Stimulated activated memory B cell treated with anti-CD40 and anti-IgM and Interleukin-4, amounts not matched to agents 10 μg/mL and 1 μg/mL and 100 μg/mL, for 72 hours (primary cell): ENCODE data around the gene OXSR1.

Experiments
- ATAC-seq: fragments of 150-1000 bp; cut with Tn5 transposase; 2 replicates; pipeline ENCODE4 v1.10.0; 2021
- H3K27ac Mint-ChIP-seq: one replicate; pipeline ENCODE4 v1.8.0; 2022; ENCODE audit warnings: mild to moderate bottlenecking, mixed read lengths
- H3K27me3 Mint-ChIP-seq: one replicate; pipeline ENCODE4 v1.8.0; 2022; ENCODE audit warnings: mixed read lengths
- H3K36me3 Mint-ChIP-seq: one replicate; pipeline ENCODE4 v1.8.0; 2022; ENCODE audit warnings: mixed read lengths
- H3K4me1 Mint-ChIP-seq: one replicate; pipeline ENCODE4 v1.8.0; 2022; ENCODE audit warnings: mixed read lengths
- H3K4me3 Mint-ChIP-seq: one replicate; pipeline ENCODE4 v1.8.0; 2022; ENCODE audit warnings: mild to moderate bottlenecking, moderate library complexity, mixed read lengths
- H3K9me3 Mint-ChIP-seq: one replicate; pipeline ENCODE4 v1.8.0; 2022; ENCODE audit warnings: mixed read lengths

Gene OXSR1

DNA sequence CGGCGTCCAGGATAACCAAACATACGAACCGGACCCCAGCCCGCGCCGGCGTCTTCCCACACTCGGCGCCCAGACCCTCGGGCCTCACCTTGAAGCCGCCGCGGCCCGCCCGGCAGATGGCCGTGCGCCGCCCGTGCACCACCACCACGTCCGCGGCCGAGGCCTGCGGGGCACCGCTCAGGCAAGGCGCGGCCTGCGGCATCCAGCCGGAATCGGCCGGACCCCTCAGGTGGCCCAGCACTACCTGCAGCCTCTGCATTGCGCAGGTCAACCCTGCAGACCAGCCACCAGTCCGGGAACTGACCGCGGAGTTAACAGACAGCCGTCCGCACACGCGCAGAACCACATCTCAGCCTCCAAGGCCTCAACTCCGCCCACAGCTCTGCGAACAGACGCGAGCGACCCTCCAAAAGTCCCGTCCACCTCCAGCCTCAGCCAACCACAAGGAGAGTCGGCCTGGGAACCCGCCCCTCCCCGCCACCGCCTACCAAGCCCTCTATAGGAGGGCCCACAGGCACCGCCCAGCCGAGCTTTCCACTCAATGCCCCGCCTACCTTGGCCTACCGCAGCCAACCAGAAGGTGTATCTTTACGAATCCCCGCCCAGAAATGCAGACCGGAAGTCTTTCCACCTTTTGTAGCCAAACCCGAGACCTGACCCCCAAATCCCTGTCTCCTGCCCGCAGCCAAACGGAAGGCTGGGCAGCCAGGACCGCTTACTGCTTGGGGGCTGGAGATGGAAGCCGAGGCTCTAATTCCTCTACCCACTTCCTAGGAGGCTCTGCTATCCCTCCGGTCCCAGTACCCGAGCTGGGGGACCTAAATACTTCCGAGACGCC, 28.3 kb upstream of the OXSR1 start, which contains the start of gene ACAA1:
Gene ACAA1 (minus strand): TSS at position 351 of the 838 bp plus-strand sequence. CDS start 92 bp downstream, at position 259.
- Mint-ChIP-seq H3K9me3 (no peaks in the 10 kb centered on the region), H3K27me3 (no peaks in the 10 kb centered on the region), H3K36me3 (peaks cover 34% of the 10 kb centered on the region), H3K27ac (peak within 1 kb of the TSS; percentile 87), H3K4me1 (peaks cover 70% of the 10 kb centered on the region), H3K4me3 (peak within 1 kb of the TSS; percentile 82)
- ATAC-seq: peak; percentile 97

DNA sequence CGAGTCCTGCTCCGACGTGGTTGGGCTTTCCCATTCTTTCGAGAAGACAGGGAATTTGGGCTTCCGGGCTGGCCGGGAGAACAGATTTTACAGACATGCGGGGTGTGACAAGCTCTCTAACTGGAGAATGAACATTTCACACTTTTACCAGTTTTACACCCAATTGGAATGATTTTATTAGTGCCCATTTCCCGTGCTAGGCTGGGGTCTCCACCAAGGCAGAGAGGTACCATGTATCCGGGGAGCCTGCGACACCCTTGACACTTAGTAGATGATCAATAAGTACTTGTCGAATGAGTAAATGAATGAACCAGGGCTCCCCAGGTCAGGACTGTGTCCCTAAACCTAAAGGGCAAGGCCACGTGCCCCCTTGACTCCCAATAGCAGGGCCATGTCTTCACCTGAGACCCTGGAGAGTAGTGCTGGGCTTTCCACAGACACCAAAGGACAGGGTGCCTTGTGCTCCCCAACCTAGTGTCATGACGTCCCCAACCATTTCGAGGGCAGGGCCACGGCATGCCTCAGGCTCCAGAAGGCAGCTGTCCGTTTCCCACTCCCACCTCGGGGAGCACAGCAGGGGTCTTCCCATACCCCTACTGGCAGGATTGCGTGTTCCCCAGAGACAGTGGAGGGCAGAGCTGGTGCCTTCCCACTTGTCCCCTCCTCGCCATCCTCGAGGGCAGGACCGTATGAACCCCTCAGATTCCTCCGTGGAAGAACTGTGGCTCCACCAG, 27.6 kb upstream of the OXSR1 start:
- no peaks in the 10 kb centered on the region for H3K9me3 Mint-ChIP-seq
- peak; percentile 13 for ATAC-seq
- no peaks in the 10 kb centered on the region for H3K27me3 Mint-ChIP-seq
- peaks cover 33% of the 10 kb centered on the region for H3K36me3 Mint-ChIP-seq
- H3K27ac Mint-ChIP-seq: peak overlapping the region; percentile 87
- peak overlapping the region; percentile 82 for H3K4me3 Mint-ChIP-seq
- H3K4me1 Mint-ChIP-seq: peaks cover 73% of the 10 kb centered on the region

DNA sequence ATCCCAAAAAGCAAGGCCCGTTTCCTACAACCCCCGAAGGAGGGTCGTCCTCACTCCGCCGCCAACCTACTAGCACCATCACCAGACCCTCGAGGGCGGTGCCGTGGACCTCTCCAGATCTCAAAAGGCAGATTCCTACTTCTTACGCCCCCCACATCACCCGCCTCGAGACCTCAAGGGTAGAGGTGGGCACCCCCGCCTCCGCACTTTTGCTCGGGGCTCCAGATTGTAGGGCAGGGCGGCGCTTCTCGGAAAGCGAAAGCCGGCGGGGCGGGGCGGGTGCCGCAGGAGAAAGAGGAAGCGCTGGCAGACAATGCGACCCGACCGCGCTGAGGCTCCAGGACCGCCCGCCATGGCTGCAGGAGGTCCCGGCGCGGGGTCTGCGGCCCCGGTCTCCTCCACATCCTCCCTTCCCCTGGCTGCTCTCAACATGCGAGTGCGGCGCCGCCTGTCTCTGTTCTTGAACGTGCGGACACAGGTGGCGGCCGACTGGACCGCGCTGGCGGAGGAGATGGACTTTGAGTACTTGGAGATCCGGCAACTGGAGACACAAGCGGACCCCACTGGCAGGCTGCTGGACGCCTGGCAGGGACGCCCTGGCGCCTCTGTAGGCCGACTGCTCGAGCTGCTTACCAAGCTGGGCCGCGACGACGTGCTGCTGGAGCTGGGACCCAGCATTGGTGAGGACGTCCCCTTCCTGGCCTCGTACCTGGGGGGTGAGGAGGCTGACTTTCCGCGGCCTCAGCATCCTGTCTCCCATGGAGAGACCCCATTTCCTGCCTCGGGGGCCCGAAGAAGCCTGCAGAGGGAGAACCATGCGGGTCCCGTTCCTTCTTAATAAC, 26.8 kb upstream of the OXSR1 start, which contains the start of gene MYD88:
Gene MYD88 (plus strand): TSS at position 313 of the 842 bp plus-strand sequence. CDS start 40 bp downstream, at position 353.
- Mint-ChIP-seq H3K36me3 (peaks cover 32% of the 10 kb centered on the region), H3K4me1 (peaks cover 72% of the 10 kb centered on the region), H3K27ac (peak within 1 kb of the TSS; percentile 87), H3K9me3 (no peaks in the 10 kb centered on the region), H3K4me3 (peak within 1 kb of the TSS; percentile 82), H3K27me3 (no peaks in the 10 kb centered on the region)
- ATAC-seq: peak; percentile 78

DNA sequence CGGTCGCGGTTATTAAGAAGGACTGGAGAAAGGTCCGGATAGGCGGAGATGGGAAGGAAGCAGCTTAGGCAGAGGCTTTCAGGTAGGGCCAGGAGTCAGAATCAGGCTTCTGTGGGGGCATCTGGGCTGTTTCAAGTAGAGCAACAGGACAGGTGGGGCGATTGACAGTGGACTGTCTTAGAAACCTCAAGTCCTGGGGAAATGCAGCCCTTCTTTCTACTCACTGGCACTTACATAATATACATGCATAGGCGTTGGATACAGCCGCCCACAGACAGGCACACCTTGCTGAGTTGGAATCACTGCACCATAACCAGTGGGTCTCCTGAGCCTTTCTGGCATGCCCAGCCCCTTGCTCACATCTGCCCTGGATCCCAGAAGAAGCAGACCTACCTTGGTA, 26.1 kb upstream of the OXSR1 start:
- peaks cover 30% of the 10 kb centered on the region for H3K36me3 Mint-ChIP-seq
- H3K4me3 Mint-ChIP-seq: peak overlapping the region; percentile 82
- peak overlapping the region; percentile 87 for H3K27ac Mint-ChIP-seq
- H3K9me3 Mint-ChIP-seq: no peaks in the 10 kb centered on the region
- H3K4me1 Mint-ChIP-seq: peaks cover 75% of the 10 kb centered on the region
- no peaks in the 10 kb centered on the region for H3K27me3 Mint-ChIP-seq
- no peak for ATAC-seq

DNA sequence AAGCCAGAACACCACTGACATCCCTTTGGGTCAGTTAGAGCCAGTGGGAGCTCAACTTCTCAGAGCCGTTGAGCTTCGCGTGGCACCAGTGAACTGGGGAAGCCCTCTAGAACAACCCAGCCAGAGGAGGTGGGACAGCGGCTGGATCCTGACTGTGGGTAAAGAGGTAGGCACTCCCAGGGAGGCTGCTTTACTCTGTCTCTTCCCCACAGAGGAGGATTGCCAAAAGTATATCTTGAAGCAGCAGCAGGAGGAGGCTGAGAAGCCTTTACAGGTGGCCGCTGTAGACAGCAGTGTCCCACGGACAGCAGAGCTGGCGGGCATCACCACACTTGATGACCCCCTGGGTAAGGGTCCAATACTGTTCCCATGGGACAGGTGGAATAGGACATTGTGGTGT, 25.7 kb upstream of the OXSR1 start:
- Mint-ChIP-seq H3K9me3 (no peaks in the 10 kb centered on the region), H3K36me3 (peaks cover 26% of the 10 kb centered on the region), H3K27ac (peak overlapping the region; percentile 87), H3K4me3 (peak overlapping the region; percentile 82), H3K4me1 (peaks cover 75% of the 10 kb centered on the region), H3K27me3 (no peaks in the 10 kb centered on the region)
- no peak for ATAC-seq

DNA sequence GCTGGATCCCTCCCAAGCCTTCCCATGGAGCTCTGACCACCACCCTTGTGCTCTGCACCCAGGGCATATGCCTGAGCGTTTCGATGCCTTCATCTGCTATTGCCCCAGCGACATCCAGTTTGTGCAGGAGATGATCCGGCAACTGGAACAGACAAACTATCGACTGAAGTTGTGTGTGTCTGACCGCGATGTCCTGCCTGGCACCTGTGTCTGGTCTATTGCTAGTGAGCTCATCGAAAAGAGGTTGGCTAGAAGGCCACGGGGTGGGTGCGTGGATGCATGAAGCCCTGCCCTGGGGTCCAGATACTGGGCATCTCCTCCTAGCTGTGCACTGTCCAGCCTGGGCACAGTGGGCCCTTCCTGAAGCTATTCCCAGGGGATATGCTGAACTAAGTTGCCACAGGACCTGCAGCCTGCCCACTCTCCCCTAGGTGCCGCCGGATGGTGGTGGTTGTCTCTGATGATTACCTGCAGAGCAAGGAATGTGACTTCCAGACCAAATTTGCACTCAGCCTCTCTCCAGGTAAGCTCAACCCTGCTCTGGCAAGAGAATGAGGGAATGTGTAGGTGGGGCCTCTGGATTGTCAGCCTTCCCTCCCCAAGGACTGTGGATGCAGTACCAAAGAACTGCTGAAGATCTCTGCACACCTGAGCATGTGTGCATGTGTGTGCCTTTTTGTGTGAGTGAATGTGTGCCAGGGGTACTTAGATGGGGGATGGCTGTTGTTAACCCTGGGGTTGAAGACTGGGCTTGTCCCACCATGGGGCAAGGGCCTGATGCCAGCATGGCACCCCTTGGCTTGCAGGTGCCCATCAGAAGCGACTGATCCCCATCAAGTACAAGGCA, 24.8 kb upstream of the OXSR1 start:
- Mint-ChIP-seq H3K9me3 (no peaks in the 10 kb centered on the region), H3K27ac (no peak overlapping the region), H3K27me3 (no peaks in the 10 kb centered on the region), H3K4me3 (peak overlapping the region; percentile 11), H3K36me3 (peaks cover 26% of the 10 kb centered on the region), H3K4me1 (peaks cover 66% of the 10 kb centered on the region)
- ATAC-seq: no peak

DNA sequence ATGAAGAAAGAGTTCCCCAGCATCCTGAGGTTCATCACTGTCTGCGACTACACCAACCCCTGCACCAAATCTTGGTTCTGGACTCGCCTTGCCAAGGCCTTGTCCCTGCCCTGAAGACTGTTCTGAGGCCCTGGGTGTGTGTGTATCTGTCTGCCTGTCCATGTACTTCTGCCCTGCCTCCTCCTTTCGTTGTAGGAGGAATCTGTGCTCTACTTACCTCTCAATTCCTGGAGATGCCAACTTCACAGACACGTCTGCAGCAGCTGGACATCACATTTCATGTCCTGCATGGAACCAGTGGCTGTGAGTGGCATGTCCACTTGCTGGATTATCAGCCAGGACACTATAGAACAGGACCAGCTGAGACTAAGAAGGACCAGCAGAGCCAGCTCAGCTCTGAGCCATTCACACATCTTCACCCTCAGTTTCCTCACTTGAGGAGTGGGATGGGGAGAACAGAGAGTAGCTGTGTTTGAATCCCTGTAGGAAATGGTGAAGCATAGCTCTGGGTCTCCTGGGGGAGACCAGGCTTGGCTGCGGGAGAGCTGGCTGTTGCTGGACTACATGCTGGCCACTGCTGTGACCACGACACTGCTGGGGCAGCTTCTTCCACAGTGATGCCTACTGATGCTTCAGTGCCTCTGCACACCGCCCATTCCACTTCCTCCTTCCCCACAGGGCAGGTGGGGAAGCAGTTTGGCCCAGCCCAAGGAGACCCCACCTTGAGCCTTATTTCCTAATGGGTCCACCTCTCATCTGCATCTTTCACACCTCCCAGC, 24.0 kb upstream of the OXSR1 start:
- Mint-ChIP-seq H3K4me1 (peaks cover 58% of the 10 kb centered on the region), H3K9me3 (peaks cover 2% of the 10 kb centered on the region), H3K27ac (peak overlapping the region; percentile 48), H3K27me3 (no peaks in the 10 kb centered on the region), H3K4me3 (no peak overlapping the region), H3K36me3 (peaks cover 26% of the 10 kb centered on the region)
- ATAC-seq: no peak

DNA sequence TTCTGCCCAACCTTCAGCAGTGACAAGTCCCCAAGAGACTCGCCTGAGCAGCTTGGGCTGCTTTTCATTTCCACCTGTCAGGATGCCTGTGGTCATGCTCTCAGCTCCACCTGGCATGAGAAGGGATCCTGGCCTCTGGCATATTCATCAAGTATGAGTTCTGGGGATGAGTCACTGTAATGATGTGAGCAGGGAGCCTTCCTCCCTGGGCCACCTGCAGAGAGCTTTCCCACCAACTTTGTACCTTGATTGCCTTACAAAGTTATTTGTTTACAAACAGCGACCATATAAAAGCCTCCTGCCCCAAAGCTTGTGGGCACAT, 23.4 kb upstream of the OXSR1 start:
- H3K4me3 Mint-ChIP-seq: no peak overlapping the region
- H3K36me3 Mint-ChIP-seq: peaks cover 26% of the 10 kb centered on the region
- H3K9me3 Mint-ChIP-seq: peaks cover 2% of the 10 kb centered on the region
- no peak for ATAC-seq
- H3K27ac Mint-ChIP-seq: peak overlapping the region; percentile 48
- no peaks in the 10 kb centered on the region for H3K27me3 Mint-ChIP-seq
- H3K4me1 Mint-ChIP-seq: peaks cover 57% of the 10 kb centered on the region

DNA sequence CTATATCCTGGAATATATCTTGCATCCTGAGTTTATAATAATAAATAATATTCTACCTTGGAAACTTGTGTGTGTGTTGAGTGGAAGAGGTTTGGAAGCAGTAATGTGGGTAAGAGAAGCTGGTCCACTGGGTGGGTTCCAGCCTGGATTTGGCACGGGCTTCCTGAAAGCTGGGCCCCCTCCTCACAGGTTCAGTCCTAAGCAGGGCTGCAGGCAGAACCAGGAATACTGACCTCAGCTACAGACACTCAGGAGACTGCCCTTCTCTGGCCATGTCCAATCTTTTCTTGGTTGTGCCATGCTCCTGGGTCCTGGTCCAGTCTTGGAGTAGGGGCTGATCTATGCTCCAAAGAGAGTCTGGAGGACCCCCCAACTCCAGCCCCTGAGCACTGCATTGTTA, 22.4 kb upstream of the OXSR1 start:
- Mint-ChIP-seq H3K4me3 (no peak overlapping the region), H3K27me3 (no peaks in the 10 kb centered on the region), H3K9me3 (peaks cover 2% of the 10 kb centered on the region), H3K27ac (no peak overlapping the region), H3K36me3 (peaks cover 26% of the 10 kb centered on the region), H3K4me1 (peaks cover 52% of the 10 kb centered on the region)
- ATAC-seq: no peak

DNA sequence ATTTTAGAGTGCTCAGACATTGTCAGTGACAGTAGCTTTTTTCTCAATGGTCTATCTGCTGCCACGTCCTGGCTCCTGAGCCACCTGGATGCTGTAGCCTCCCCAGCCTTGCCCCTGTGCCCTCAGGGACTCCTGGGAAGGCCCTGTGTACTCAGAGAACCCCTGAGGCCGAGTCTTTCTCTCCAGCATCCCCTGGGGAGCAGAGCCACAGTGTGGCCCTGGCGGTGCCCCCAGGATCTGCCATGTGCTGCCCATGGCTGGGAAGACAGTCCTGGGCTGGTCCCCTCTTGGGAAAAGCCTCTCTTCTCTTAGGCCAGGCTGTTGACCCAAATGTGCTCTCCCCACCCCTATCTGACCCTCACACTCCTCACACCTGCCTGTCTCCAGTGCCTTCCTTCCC, 21.8 kb upstream of the OXSR1 start:
- Mint-ChIP-seq H3K27ac (peak overlapping the region; percentile 29), H3K9me3 (peaks cover 2% of the 10 kb centered on the region), H3K4me3 (no peak overlapping the region), H3K36me3 (peaks cover 26% of the 10 kb centered on the region), H3K27me3 (no peaks in the 10 kb centered on the region), H3K4me1 (peaks cover 47% of the 10 kb centered on the region)
- ATAC-seq: no peak

DNA sequence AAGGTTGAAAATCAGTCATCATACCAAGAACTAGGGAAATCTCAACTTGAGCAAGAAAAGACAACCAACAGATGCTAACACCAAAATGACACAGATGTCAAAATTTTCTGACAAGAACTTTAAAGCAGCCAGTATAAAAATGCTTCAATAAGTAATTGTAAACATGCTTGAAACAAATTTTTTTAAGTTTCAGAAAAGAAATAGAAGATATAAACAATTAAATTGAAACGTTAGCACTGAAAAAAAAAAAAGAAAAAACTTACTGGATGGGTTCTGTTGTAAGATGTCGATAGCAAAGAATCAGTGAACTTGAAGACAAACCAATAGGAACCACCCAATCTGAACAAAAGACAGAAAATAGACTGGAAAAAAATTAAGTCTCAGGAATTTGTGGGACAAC, 18.8 kb upstream of the OXSR1 start:
- H3K4me1 Mint-ChIP-seq: peaks cover 39% of the 10 kb centered on the region
- H3K36me3 Mint-ChIP-seq: peaks cover 15% of the 10 kb centered on the region
- no peak overlapping the region for H3K27ac Mint-ChIP-seq
- H3K9me3 Mint-ChIP-seq: peaks cover 4% of the 10 kb centered on the region
- H3K4me3 Mint-ChIP-seq: no peak overlapping the region
- H3K27me3 Mint-ChIP-seq: no peaks in the 10 kb centered on the region
- ATAC-seq: no peak

DNA sequence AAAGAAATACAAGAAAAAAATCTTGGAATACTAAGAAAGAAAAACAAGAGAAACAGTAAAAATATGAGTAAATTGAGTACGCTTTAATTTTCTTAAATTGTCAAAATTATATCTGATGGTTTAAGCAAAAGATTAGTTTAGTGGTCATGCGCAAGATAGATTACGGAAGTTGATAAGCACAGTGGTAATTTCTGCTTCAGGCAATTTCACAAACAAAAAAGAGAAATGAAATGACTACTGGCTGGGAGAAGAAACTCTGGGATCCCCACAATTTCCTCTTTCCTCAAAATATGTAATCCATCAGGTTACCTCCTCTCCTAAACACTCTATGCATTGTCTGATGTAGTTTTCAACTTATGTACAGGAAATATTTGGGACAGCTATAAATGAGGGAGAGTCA, 17.9 kb upstream of the OXSR1 start:
- H3K27ac Mint-ChIP-seq: no peak overlapping the region
- H3K27me3 Mint-ChIP-seq: no peaks in the 10 kb centered on the region
- H3K4me1 Mint-ChIP-seq: peaks cover 36% of the 10 kb centered on the region
- ATAC-seq: no peak
- peaks cover 5% of the 10 kb centered on the region for H3K36me3 Mint-ChIP-seq
- H3K4me3 Mint-ChIP-seq: no peak overlapping the region
- peaks cover 5% of the 10 kb centered on the region for H3K9me3 Mint-ChIP-seq

DNA sequence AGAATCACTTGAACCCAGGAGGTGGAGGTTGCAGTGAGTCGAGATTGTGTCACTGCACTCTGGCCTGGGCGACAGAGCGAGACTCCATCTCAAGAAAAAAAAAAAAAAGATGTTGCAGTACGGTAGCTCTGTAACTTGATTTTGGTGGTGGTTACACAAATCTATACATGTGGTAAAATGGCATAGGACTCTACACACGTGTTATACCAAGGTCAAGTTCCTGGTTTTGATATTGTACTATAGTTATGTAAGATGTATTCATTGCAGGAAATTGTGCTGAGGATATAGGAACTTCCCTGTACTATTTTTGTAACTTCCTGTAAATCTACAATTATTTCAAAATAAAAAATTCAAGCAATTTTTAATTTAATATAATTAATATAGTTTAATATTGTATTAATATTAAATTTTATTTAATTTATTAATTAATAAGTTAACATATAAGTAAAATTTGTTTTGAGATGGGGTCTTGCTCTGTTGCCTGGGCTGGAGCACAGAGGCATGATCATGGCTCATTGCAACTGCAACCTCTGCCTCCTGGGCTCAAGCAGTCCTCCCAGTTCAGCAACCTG, 16.9 kb upstream of the OXSR1 start:
- Mint-ChIP-seq H3K27me3 (no peaks in the 10 kb centered on the region), H3K27ac (no peak overlapping the region), H3K9me3 (peaks cover 5% of the 10 kb centered on the region), H3K4me1 (peaks cover 34% of the 10 kb centered on the region), H3K36me3 (no peaks in the 10 kb centered on the region), H3K4me3 (no peak overlapping the region)
- ATAC-seq: no peak
